ENCODE data around the gene STXBP6. TPM values are rescaled to one million over a fixed set of nuclear protein-coding genes. Genes with fewer than 3 reads are reported as not detected.
A peak's percentile ranks its signal among the peaks of the same experiment; 100 is the strongest.
"Not testable (repeated sequence)": the region's sequence is repeated elsewhere in the genome, so short reads cannot be mapped to it uniquely, and the experiment has no call there.

The STXBP6 gene
- total RNA-seq, 1 donor from 2014 or later: 41.4 TPM

DNA sequence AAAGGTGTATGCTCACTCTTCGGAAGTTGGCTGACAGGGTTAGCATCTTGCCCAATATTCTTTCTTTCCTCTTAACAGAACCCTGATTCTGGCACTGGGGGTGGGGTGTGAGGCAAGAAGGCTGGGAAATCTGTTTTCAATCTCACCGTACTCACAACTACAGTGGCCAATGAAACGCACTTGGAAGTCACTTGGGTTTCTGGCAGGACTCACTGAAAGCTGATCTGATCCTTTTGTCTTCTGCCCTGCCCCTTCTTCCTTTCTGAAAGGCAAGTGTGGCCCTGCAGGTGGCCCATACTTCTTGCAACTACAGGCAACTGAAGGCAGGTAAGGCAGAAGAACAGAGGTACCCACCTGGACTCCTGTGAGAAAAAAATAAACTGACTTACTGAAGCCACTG, 106.9 kb downstream of the STXBP6 start:
- ATAC-seq (peak; percentile 53), DNase-seq (ENCODE audit: missing footprints) (no peak)
- intact Hi-C loops (cut with DNase I): no loop called here

GRCh38 chr14:24941719-24942118, 108.2 kb downstream of the STXBP6 start:
- intact Hi-C loops (cut with DNase I): no loop called here
- no peak for DNase-seq (ENCODE audit: missing footprints)
- ATAC-seq: no peak

DNA sequence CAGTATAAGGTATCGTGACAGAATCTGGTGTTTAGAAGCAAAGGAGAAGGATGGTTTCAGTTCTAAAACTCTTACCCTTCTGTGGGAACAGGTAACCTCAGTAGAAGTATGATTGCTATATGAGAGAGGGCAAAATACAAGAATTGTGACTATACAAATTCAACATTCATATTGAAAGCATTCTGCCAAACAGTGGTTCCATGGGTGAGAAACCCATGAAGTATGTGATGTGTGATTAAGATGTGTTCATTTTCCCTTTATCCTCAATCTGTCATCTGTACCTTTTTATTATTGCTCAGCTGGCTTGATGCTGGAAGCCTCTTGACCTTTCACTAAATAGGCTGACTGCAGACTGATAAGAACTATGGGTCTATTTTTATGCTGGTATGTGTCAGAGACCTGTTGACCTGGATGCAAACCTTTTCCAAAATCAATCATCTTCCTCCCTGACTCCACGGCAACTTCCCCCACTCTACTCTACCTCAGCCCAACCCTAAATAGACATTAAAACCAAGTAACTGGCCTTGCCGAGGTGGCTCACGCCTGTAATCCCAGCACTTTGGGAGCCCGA, 109.6 kb downstream of the STXBP6 start:
- no peak for DNase-seq (ENCODE audit: missing footprints)
- intact Hi-C loops (cut with DNase I): no loop called here
- peak; percentile 48 for ATAC-seq

DNA sequence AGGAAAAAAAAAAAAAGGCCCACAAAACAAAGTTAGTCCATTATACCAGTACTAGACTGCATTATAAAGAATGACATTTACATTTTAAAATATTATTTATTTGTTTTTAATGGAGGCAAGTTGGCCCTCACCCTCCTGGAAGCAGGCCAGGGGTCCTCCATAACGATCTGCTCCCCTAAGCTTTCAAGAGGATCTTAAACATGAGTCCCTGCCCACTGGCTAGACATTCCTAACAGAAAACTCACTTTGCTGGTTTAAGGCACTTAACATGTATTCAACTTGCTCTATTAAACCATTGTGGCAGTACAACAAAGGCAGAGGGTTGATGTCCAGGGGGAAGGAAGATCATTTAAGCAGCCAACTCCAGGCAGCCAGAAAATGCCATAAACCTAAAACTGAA, 111.4 kb downstream of the STXBP6 start:
- ATAC-seq: no peak
- intact Hi-C loops (cut with DNase I): no loop called here

GRCh38 chr14:24937300-24937699, 112.6 kb downstream of the STXBP6 start:
- no peak for DNase-seq (ENCODE audit: missing footprints)
- no peak for ATAC-seq
- intact Hi-C loops (cut with DNase I): no loop called here

More for the DNA sequence above, 111.4 kb downstream of the STXBP6 start:
- DNase-seq (ENCODE audit: missing footprints): no peak

GRCh38 chr14:24936773-24937172, 113.2 kb downstream of the STXBP6 start:
- intact Hi-C loops (cut with DNase I); DNase-seq (ENCODE audit: missing footprints); ATAC-seq: not testable (repeated sequence)

DNA sequence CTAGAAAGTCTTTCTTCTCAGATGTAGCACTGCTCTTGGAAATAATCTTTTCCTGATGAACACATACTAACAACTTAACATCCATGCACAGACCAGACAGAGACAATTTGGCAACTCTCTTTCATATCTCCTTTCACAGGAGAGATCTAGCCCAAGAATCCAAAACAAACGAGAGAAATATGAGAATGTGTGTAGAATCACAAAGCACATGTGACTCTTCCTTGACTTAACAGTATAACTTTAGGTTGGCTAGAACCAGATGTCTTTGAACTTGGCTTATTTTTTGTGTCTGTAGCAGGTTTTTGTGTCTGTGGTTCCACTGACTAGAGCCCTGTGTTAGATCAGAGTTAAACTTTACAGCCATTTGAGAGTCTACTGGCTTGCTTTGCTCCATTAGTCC, 114.2 kb downstream of the STXBP6 start:
- no peak for DNase-seq (ENCODE audit: missing footprints)
- no peak for ATAC-seq
- intact Hi-C loops (cut with DNase I): no loop called here

DNA sequence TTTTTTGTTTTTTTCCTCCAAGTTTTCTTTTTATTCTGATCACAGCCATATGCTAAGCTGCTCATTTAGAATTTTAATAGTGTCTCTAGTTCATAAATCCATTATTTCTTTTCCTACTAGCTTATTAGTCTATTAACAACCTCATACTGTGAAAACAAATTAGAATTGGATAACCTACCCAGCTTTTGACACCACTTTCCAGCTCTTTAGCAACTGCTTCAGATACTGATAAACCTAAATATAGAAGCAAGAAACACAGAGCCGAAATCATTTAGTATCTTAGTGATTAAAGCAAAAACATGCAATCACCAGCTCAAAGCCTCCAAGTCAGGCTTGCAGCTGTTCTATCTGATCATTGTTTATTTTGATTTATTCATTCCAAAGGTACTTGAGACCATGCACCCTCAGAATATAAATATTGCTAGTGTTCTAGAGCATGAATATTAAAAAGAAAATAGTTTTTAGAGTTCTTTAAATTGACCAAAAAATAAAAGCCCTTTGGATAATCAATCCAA, 121.5 kb downstream of the STXBP6 start:
- intact Hi-C loops (cut with DNase I): loop anchor here (5.0 kb wide), 1 partner anchor 91 kb away; no protein-coding TSS in a partner anchor
- no peak for DNase-seq (ENCODE audit: missing footprints)
- no peak for ATAC-seq

DNA sequence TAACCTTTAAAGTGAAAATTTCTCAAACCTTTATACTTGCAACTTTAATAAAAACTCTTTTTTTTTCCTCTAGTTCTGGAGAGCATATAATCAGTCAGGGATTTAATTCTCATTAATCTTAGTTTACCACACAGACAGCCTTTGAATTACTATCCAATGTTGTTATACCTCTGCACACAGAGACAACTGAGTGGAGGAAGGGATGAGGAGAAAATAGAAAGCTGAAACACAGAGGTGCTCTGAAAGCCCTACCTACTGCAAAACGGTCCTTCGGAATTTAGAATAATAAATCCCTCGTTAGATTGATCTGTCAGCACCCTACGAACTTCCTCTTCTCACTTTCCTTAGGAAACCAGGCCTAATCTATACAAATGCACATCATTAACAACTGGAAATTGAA, 122.1 kb downstream of the STXBP6 start:
- intact Hi-C loops (cut with DNase I): loop anchor here (5.0 kb wide), 1 partner anchor 91 kb away; no protein-coding TSS in a partner anchor
- DNase-seq (ENCODE audit: missing footprints): no peak
- ATAC-seq: no peak

- intact Hi-C loops (cut with DNase I): loop anchor here (5.0 kb wide), 1 partner anchor 89 kb away; no protein-coding TSS in a partner anchor
- DNase-seq (ENCODE audit: missing footprints) (no peak), ATAC-seq (no peak)
Measured at GRCh38 chr14:24925771-24926374, 124.1 kb downstream of the STXBP6 start.

DNA sequence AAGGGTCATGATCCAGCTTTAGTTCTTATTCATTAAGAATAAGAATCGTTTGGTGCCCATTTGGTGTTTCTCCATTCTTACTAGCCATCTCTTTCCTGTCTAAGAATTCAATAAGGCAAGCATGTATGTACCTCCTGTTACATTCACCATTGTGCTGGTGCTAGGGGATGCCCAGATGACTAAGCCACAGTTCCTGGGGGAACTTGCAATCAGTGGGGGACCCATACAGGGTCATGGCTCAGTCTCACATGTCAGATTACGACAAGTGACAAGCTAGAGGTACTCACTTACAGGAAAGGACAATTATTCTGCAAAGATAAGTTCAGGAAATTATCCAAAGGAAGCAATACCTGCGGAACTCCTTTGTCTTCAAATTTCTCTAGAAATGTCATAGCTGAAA, 125.4 kb downstream of the STXBP6 start:
- ATAC-seq (no peak), DNase-seq (ENCODE audit: missing footprints) (no peak)
- intact Hi-C loops (cut with DNase I): no loop called here

DNA sequence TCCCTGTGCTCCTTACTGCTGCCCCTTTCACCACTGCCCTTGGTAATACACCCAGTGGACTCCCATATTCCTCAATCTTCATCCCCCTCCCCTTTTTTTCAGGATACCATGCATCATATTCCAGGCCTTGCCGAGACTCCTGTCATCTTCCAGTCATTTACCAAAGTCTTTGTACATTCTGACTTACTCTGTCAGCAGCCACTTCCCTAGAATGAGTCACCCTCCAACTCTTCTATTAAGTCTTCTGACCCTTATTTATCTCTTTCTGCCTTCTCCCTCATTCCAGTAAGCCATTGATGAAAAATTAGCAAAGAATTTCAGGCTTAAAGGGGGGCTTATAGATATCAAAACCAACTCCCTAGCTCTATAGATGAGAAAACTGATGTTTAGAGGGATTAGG, 128.0 kb downstream of the STXBP6 start:
- intact Hi-C loops (cut with DNase I): no loop called here
- ATAC-seq: no peak
- no peak for DNase-seq (ENCODE audit: missing footprints)

GRCh38 chr14:24920265-24921075, 129.5 kb downstream of the STXBP6 start:
- intact Hi-C loops (cut with DNase I): no loop called here
- DNase-seq (ENCODE audit: missing footprints): no peak

GRCh38 chr14:24918822-24919221, 131.1 kb downstream of the STXBP6 start:
- DNase-seq (ENCODE audit: missing footprints) (no peak), ATAC-seq (no peak)
- intact Hi-C loops (cut with DNase I): no loop called here

More at GRCh38 chr14:24920265-24921075, 129.5 kb downstream of the STXBP6 start:
- ATAC-seq: no peak

DNA sequence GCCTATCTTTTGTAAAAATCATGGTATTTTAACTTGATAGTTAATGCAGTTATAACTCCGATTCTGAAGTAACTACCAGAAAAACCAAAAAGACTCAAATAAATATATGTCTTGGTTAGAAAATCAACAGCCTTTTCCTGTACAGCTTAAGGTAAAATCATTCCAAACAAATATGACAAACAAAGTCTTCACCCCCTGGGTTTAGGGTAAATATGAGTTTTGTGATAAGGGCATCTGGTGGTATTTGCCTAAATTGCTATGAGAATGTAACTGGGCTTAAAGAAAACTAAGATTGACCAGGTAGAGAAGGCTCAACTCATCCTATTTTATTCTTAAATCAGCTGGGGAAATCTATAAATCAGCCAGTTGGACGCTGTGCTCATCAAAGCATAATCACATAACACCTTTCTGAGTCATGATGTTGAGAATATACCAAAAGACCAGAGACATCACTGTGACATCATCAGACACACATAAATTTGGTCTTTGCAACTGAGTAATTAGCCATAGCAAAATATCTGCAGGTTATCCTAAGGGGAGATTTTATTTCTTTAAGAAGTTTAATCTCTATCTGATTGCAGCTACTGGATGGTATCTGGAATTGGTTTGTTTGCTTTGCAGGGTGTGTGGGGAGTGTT, 133.9 kb downstream of the STXBP6 start:
- intact Hi-C loops (cut with DNase I): no loop called here
- ATAC-seq (no peak), DNase-seq (ENCODE audit: missing footprints) (no peak)

DNA sequence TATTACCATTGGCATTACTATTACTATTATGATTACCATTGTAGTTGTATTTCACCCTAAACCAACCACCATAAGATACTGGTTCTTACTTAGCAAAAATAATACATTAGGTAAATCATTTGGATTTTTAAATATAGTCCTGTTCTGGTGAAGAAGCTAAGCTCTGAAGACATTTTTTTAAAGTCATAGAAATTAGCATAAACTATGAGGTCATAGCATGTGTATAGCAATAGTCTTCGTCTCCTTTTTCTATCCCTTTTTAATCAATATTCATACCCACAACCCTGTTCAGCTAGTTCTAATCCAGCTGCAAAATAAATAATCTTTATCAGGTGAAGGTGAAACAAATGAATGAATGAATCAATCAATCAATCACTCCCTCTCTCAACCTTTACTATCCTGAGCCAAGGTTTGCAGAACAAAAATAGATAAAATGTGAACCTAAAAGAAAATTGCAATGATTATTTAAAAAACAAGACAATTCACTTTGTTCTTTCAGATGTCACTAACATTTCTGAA, 134.5 kb downstream of the STXBP6 start:
- ATAC-seq (no peak), DNase-seq (ENCODE audit: missing footprints) (no peak)
- intact Hi-C loops (cut with DNase I): no loop called here

DNA sequence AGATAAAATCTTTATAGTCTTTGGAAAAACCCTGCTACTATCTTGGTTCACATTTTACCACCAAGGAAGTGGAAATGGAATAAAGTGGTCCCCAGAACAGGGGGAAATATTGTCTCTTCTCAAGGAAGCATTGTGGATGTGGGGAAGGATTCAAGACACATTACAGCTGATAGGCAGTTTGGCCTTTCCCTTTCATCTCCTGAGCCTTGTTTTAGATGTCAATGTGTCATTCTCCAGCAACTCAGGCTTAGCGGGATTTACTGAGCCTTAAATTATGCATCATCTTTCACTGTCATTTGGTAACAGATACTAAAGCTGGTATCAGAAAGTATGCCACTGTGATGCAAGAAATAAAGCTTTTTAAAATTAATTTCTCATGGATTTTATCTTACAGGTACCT, 136.2 kb downstream of the STXBP6 start:
- ATAC-seq (no peak), DNase-seq (ENCODE audit: missing footprints) (no peak)
- intact Hi-C loops (cut with DNase I): no loop called here

DNA sequence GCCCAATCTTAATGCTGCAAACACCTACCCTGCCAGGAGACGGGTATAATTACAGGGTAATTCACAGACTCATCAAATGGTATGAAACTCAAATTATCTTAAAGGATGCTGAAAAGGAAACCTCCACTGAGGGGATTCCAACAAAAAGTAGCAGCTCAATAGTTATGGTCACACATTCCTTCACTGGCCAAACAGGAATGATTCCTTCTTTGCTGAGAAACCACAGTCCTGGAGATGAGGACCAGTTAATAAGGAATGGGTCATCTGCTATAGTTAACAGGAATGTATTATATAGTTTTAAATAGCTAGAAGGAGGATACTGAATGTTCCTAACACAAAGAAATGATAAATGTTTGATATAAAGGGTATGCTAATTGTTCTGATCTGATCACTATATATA, 136.9 kb downstream of the STXBP6 start:
- ATAC-seq (no peak), DNase-seq (ENCODE audit: missing footprints) (no peak)
- intact Hi-C loops (cut with DNase I): no loop called here
